Panc1 (cell line): Measurements from ENCODE around the gene PLEKHA7. TPM values are rescaled to one million over a fixed set of nuclear protein-coding genes. Genes with fewer than 3 reads are reported as not detected.

Experiments used
- ATAC-seq: fragments of 200-7000 bp; cut with Tn5 transposase; 2 replicates; pipeline ENCODE4 v1.9.1; 2020; ENCODE audit warnings: mild to moderate bottlenecking, moderate library complexity
- BruUV-seq: library from RNA; stranded (reverse); fragments of 400-500 nt; replicated peaks from 2 replicates; lab custom pipeline; 2021; lab: Mats Ljungman, UMichigan
- CTCF ChIA-PET: fragments of 300-600 bp; sonication (Branson Sonifier 250); formaldehyde crosslinking; loops from one replicate; lab custom pipeline; 2022; ENCODE audit warnings: antibody characterized with exemption; lab: Charles Lee
- POLR2A ChIA-PET: fragments of 300-600 bp; sonication (Branson Sonifier 250); formaldehyde crosslinking; loops from one replicate; lab custom pipeline; 2022; ENCODE audit warnings: antibody characterized with exemption; lab: Charles Lee
- DNase-seq: peaks from one replicate; pipeline ENCODE4 v3.0.0-alpha.2; 2010; ENCODE audit warnings: low read depth, low spot score
- H3K27ac ChIP-seq: 2 replicates; pipeline ENCODE4 v1.5.1; 2011; ENCODE audit warnings: mild to moderate bottlenecking, low read length, inconsistent platforms
- H3K27me3 ChIP-seq: fragments of 200-500 bp; sonication (Bioruptor generic); 2 replicates; pipeline ENCODE4 v1.6.0; 2014; ENCODE audit warnings: low read length, inconsistent platforms; ENCODE audit not compliant: control insufficient read depth, insufficient read depth
- H3K36me3 ChIP-seq: fragments of 200-500 bp; sonication (Bioruptor generic); 2 replicates; pipeline ENCODE4 v1.5.1; 2014; ENCODE audit warnings: inconsistent platforms, mild to moderate bottlenecking, low read length, moderate library complexity; ENCODE audit not compliant: control insufficient read depth, insufficient read depth
- H3K4me1 ChIP-seq: 2 replicates; pipeline ENCODE4 v1.5.1; 2011; ENCODE audit warnings: inconsistent platforms, mild to moderate bottlenecking, low read length, moderate library complexity; ENCODE audit not compliant: control insufficient read depth, insufficient read depth
- H3K4me3 ChIP-seq, 2 experiments: 2 replicates each; pipeline ENCODE4 v1.5.1; 2011 to 2012; ENCODE audit warnings: low read depth in 2 of 2, low read length in 2 of 2, mild to moderate bottlenecking in 2 of 2, inconsistent platforms in 1 of 2, moderate library complexity in 1 of 2
- H3K9me3 ChIP-seq: fragments of 200-500 bp; sonication (Bioruptor generic); 2 replicates; pipeline ENCODE4 v1.5.1; 2014; ENCODE audit warnings: low read depth, mild to moderate bottlenecking, inconsistent platforms, low read length, moderate library complexity; ENCODE audit not compliant: control insufficient read depth, insufficient read depth
- CTCF ChIP-seq: fragments of 450-650 bp; IDR thresholded peaks from 2 replicates; pipeline ENCODE4 v1.5.1; 2017; ENCODE audit warnings: mild to moderate bottlenecking
- POLR2AphosphoS5 ChIP-seq: IDR thresholded peaks from 2 replicates; pipeline ENCODE4 v1.6.1; 2012; ENCODE audit warnings: mild to moderate bottlenecking, low read depth, low read length, moderate library complexity
- REST ChIP-seq, 2 experiments: IDR thresholded peaks; 2 replicates each; pipeline ENCODE4 v1.6.1; 2011 to 2012; ENCODE audit warnings: low read depth in 2 of 2, control low read depth in 1 of 2, low read length in 1 of 2, mild to moderate bottlenecking in 1 of 2, moderate library complexity in 1 of 2; ENCODE audit not compliant: insufficient read depth in 1 of 2
- SIN3A ChIP-seq: IDR thresholded peaks from 2 replicates; pipeline ENCODE4 v1.6.1; 2012; ENCODE audit warnings: low read depth, mild to moderate bottlenecking, low read length, moderate library complexity, borderline replicate concordance; ENCODE audit not compliant: insufficient read depth
- TCF7L2 ChIP-seq: IDR thresholded peaks from 2 replicates; pipeline ENCODE4 v1.6.1; 2011; ENCODE audit warnings: mild to moderate bottlenecking, low read depth, low read length, inconsistent platforms
- in situ Hi-C: cut with HindIII; loops from 2 replicates; pipeline ENCODE4 v1.10.0; 2016; ENCODE audit warnings: low sequenced_read_pairs, low pct_unique_long_range_greater_than_20kb
- intact Hi-C: fragments of 100-400 bp; cut with micrococcal nuclease; formaldehyde crosslinking; loops from one replicate; pipeline ENCODE4 v1.10.0; 2022; ENCODE audit not compliant: unreplicated experiment
- total RNA-seq: library from RNA; stranded (reverse); gene quantifications from one replicate; pipeline ENCODE4 v1.2.1, GENCODE V29; 2021; ENCODE audit not compliant: unreplicated experiment

The PLEKHA7 gene
- total RNA-seq, 1 experiment from 2014 or later, result 11.6 TPM

GRCh38 chr11:16780698-16781550 is 233.3 kb downstream of the PLEKHA7 start:
- no peak for TF ChIP-seq TCF7L2
- no peak for TF ChIP-seq SIN3A
- no peak for TF ChIP-seq CTCF
- TF ChIP-seq POLR2AphosphoS5, result no peak
- TF ChIP-seq REST (IDR thresholded peaks at IDR 0.05; ENCODE audit: insufficient read depth in 1 of 2, low read depth in 2 of 2, low read length in 1 of 2), result no peak
- Histone ChIP-seq H3K9me3 (no peaks in the 10 kb centered on the region), H3K27me3 (no peaks in the 10 kb centered on the region), H3K4me1 (no peaks in the 10 kb centered on the region), H3K27ac (no peak overlapping the region), H3K4me3 (no peak overlapping the region), H3K36me3 (no peaks in the 10 kb centered on the region)
- no peak for ATAC-seq
- DNase-seq, result no peak
- CTCF ChIA-PET, result no interaction called here
- BruUV-seq, result no TSS peak
- in situ Hi-C loops (no loop called here), intact Hi-C loops (loop anchor here (10.0 kb wide), 1 partner anchor 284 kb away; no protein-coding TSS in a partner anchor)
- POLR2A ChIA-PET, result interaction anchor here (0.5 kb wide), 1 partner anchor 26 kb away, joined by 4 read pairs; no protein-coding TSS in a partner anchor

- H3K36me3 ChIP-seq, result no peaks in the 10 kb centered on the region
- DNase-seq (no peak), ATAC-seq (no peak)
- in situ Hi-C loops, result no loop called here
- intact Hi-C loops, result loop anchor here (10.0 kb wide), 1 partner anchor 285 kb away; no protein-coding TSS in a partner anchor
- TF ChIP-seq REST (IDR thresholded peaks at IDR 0.05; ENCODE audit: insufficient read depth in 1 of 2, low read depth in 2 of 2, low read length in 1 of 2), result no peak
- no peak for TF ChIP-seq TCF7L2
- no peak for TF ChIP-seq POLR2AphosphoS5
- TF ChIP-seq CTCF, result no peak
- ChIA-PET POLR2A (no interaction called here), CTCF (no interaction called here)
- no peak overlapping the region for H3K4me3 ChIP-seq
- H3K9me3 ChIP-seq, result no peaks in the 10 kb centered on the region
- BruUV-seq, result no TSS peak
- H3K27me3 ChIP-seq, result no peaks in the 10 kb centered on the region
- no peaks in the 10 kb centered on the region for H3K4me1 ChIP-seq
- H3K27ac ChIP-seq, result no peak overlapping the region
Observed at GRCh38 chr11:16780146-16780545, 234.1 kb downstream of the PLEKHA7 start.
